Keratinocyte (primary cell): Measurements from ENCODE around the gene LAMB4. TPM values are rescaled to one million over a fixed set of nuclear protein-coding genes. Genes with fewer than 3 reads are reported as not detected.

Experiments
- DNase-seq: peaks from one replicate; pipeline ENCODE4 v3.0.0-alpha.2; 2011; ENCODE audit warnings: low read depth, missing footprints, low spot score
- FAIRE-seq: peaks from 2 replicates; lab custom pipeline; 2011; peaks lifted over from hg19 to GRCh38; lab: Jason Lieb, UNC
- H2AFZ ChIP-seq: 2 replicates; pipeline ENCODE4 v1.6.0; 2012; ENCODE audit warnings: low read length, control low read depth, inconsistent platforms; ENCODE audit not compliant: control insufficient read depth
- H3K27ac ChIP-seq: 2 replicates; pipeline ENCODE4 v1.5.1; 2011; ENCODE audit warnings: low read length; ENCODE audit not compliant: control insufficient read depth, insufficient read depth
- H3K27me3 ChIP-seq: 3 replicates; pipeline ENCODE4 v1.6.0; 2011; ENCODE audit warnings: low read length; ENCODE audit not compliant: control insufficient read depth, insufficient read depth; ENCODE audit errors: extremely low read depth
- H3K36me3 ChIP-seq, 2 experiments: 2 replicates in 1 of 2; 3 replicates in 1 of 2; pipeline ENCODE4 v1.5.1; 2011; ENCODE audit warnings: low read length in 2 of 2, mild to moderate bottlenecking in 1 of 2; ENCODE audit not compliant: control insufficient read depth in 2 of 2, insufficient read depth in 2 of 2; ENCODE audit errors: extremely low read depth in 1 of 2
- H3K4me1 ChIP-seq: 3 replicates; pipeline ENCODE4 v1.5.1; 2011; ENCODE audit warnings: low read length; ENCODE audit not compliant: control insufficient read depth, insufficient read depth; ENCODE audit errors: extremely low read depth
- H3K4me2 ChIP-seq: 3 replicates; pipeline ENCODE4 v1.6.0; 2011; ENCODE audit warnings: low read depth, low read length; ENCODE audit not compliant: control insufficient read depth, insufficient read depth; ENCODE audit errors: extremely low read depth
- H3K4me3 ChIP-seq, 3 experiments: fragments of 200-600 bp in 1 of 3; sonication (generic) in 1 of 3; 2 replicates in 2 of 3; 3 replicates in 1 of 3; pipeline ENCODE4 v1.5.1; 2011 to 2016; ENCODE audit warnings: low read length in 3 of 3, mild to moderate bottlenecking in 3 of 3, control low read depth in 2 of 3, inconsistent platforms in 1 of 3, low read depth in 1 of 3, mixed read lengths in 1 of 3, mixed run types in 1 of 3, moderate library complexity in 1 of 3; ENCODE audit not compliant: control insufficient read depth in 2 of 3, insufficient read depth in 2 of 3; ENCODE audit errors: extremely low read depth in 1 of 3
- H3K79me2 ChIP-seq: 2 replicates; pipeline ENCODE4 v1.6.0; 2012; ENCODE audit warnings: low read length; ENCODE audit not compliant: control insufficient read depth, insufficient read depth
- H3K9ac ChIP-seq: 3 replicates; pipeline ENCODE4 v1.6.0; 2011; ENCODE audit warnings: low read length; ENCODE audit not compliant: control insufficient read depth, insufficient read depth; ENCODE audit errors: extremely low read depth
- H3K9me1 ChIP-seq: 3 replicates; pipeline ENCODE4 v1.6.0; 2011; ENCODE audit warnings: low read length; ENCODE audit not compliant: control insufficient read depth, insufficient read depth; ENCODE audit errors: extremely low read depth
- H3K9me3 ChIP-seq: 2 replicates; pipeline ENCODE4 v1.5.1; 2012; ENCODE audit warnings: low read depth, low read length; ENCODE audit not compliant: control insufficient read depth
- H4K20me1 ChIP-seq: 3 replicates; pipeline ENCODE4 v1.6.0; 2011; ENCODE audit warnings: low read length; ENCODE audit not compliant: control insufficient read depth, insufficient read depth; ENCODE audit errors: extremely low read depth
- CTCF ChIP-seq, 3 experiments: IDR thresholded peaks in 1 of 3; conservative IDR thresholded peaks in 1 of 3; optimal IDR thresholded peaks in 1 of 3; 2 replicates in 2 of 3; 3 replicates in 1 of 3; pipeline versions ENCODE3 to v1.5.1; 2011; ENCODE audit warnings: low read length in 3 of 3, mild to moderate bottlenecking in 3 of 3, moderate library complexity in 2 of 3, control low read depth in 1 of 3, inconsistent platforms in 1 of 3; ENCODE audit not compliant: insufficient read depth in 2 of 3; ENCODE audit errors: extremely low read depth in 1 of 3
- EZH2 ChIP-seq: IDR thresholded peaks from one replicate; pipeline ENCODE4 v1.6.1; 2012; ENCODE audit warnings: inconsistent platforms, mild to moderate bottlenecking, low read length, moderate library complexity
- dilution Hi-C: fragments of 300-500 bp; cut with MboI; formaldehyde crosslinking; loops from one replicate; pipeline ENCODE4 v1.7.0; 2020; ENCODE audit warnings: low sequenced_read_pairs; ENCODE audit not compliant: extremely low pct_ligation_motif_present
- polyA plus RNA-seq, 5 experiments: library from polyadenylated mRNA; depleted of rRNA in 3 of 5; stranded (reverse) in 3 of 5; stranded (forward) in 1 of 5; unstranded in 1 of 5; fragments of >200 nt; gene quantifications; 1 replicate in 1 of 5; 2 replicates in 3 of 5; 3 replicates in 1 of 5; pipeline versions ENCODE4 v1.2.1 to v1.2.3, GENCODE V29; 2011 to 2012; ENCODE audit warnings: missing spikeins in 2 of 5, low read depth in 1 of 5, low replicate concordance in 1 of 5

The LAMB4 gene
- polyA plus RNA-seq, 1 donor (not counting 4 experiments of a cell fraction or from before 2014, with no cell fraction given) = 3.7 TPM

GRCh38 chr7:108140671-108141070 is 10.5 kb upstream of the LAMB4 start:
- Histone ChIP-seq H3K27me3 (no peaks in the 10 kb centered on the region), H3K27ac (no peak overlapping the region), H3K36me3 (no peaks in the 10 kb centered on the region), H4K20me1 (no peaks in the 10 kb centered on the region), H3K79me2 (no peaks in the 10 kb centered on the region), H3K4me1 (peaks cover 3% of the 10 kb centered on the region), H3K9me3 (no peaks in the 10 kb centered on the region), H3K9me1 (no peaks in the 10 kb centered on the region), H3K4me2 (no peak overlapping the region), H3K4me3 (no peak overlapping the region), H3K9ac (no peak overlapping the region), H2AFZ (no peak overlapping the region)
- TF ChIP-seq CTCF (optimal IDR thresholded peaks at IDR 0.05 in 1 of 3, IDR thresholded peaks at IDR 0.05 in 1 of 3, conservative IDR thresholded peaks at IDR 0.05 in 1 of 3; ENCODE audit: extremely low read depth in 1 of 3, insufficient read depth in 2 of 3, low read length in 3 of 3) (no peak), EZH2 (no peak)
- FAIRE-seq = no peak
- no peak for DNase-seq
- dilution Hi-C loops = no loop called here

GRCh38 chr7:108138911-108139310 is 8.8 kb upstream of the LAMB4 start:
- no peak overlapping the region for H2AFZ ChIP-seq
- peak; percentile 34 for FAIRE-seq
- no peak overlapping the region for H3K9ac ChIP-seq
- no peak for TF ChIP-seq EZH2
- TF ChIP-seq CTCF (optimal IDR thresholded peaks at IDR 0.05 in 1 of 3, IDR thresholded peaks at IDR 0.05 in 1 of 3, conservative IDR thresholded peaks at IDR 0.05 in 1 of 3; ENCODE audit: extremely low read depth in 1 of 3, insufficient read depth in 2 of 3, low read length in 3 of 3) = no peak
- no peaks in the 10 kb centered on the region for H3K79me2 ChIP-seq
- H3K27me3 ChIP-seq = no peaks in the 10 kb centered on the region
- H3K9me3 ChIP-seq = no peaks in the 10 kb centered on the region
- no peak overlapping the region for H3K4me3 ChIP-seq
- H3K36me3 ChIP-seq = no peaks in the 10 kb centered on the region
- no peak for DNase-seq
- H3K9me1 ChIP-seq = no peaks in the 10 kb centered on the region
- no peak overlapping the region for H3K4me2 ChIP-seq
- no peaks in the 10 kb centered on the region for H3K4me1 ChIP-seq
- H4K20me1 ChIP-seq = no peaks in the 10 kb centered on the region
- dilution Hi-C loops = no loop called here
- H3K27ac ChIP-seq = no peak overlapping the region
